Trophoblast cell (in vitro differentiated cells and primary cell): ENCODE measurements around the gene ACOT7.
A peak's percentile ranks its signal among the peaks of the same experiment; 100 is the strongest.

Experiments
- DNase-seq, 2 donors: peaks; one replicate each; pipeline ENCODE4 v3.0.0-alpha.2; 2016
- H2AFZ ChIP-seq: 2 replicates; pipeline ENCODE4 v1.6.1; 2013; ENCODE audit warnings: low read length, moderate library complexity, mild to moderate bottlenecking; ENCODE audit not compliant: insufficient read depth, poor library complexity
- H2AK5ac ChIP-seq: 2 replicates; pipeline ENCODE4 v1.6.1; 2013; ENCODE audit warnings: mild to moderate bottlenecking, low read length
- H2BK120ac ChIP-seq: 2 replicates; pipeline ENCODE4 v1.6.1; 2013; ENCODE audit warnings: low read length, mild to moderate bottlenecking, moderate library complexity; ENCODE audit not compliant: insufficient read depth, poor library complexity
- H2BK12ac ChIP-seq: 2 replicates; pipeline ENCODE4 v1.6.1; 2013; ENCODE audit warnings: mild to moderate bottlenecking, low read length, moderate library complexity
- H2BK5ac ChIP-seq: 2 replicates; pipeline ENCODE4 v1.6.1; 2013; ENCODE audit warnings: low read length, low read depth, moderate library complexity, mild to moderate bottlenecking; ENCODE audit not compliant: poor library complexity
- H3K14ac ChIP-seq: 2 replicates; pipeline ENCODE4 v1.6.1; 2013; ENCODE audit warnings: mild to moderate bottlenecking, low read length
- H3K18ac ChIP-seq: 2 replicates; pipeline ENCODE4 v1.6.1; 2013; ENCODE audit warnings: mild to moderate bottlenecking, low read length
- H3K23ac ChIP-seq: 2 replicates; pipeline ENCODE4 v1.6.1; 2013; ENCODE audit warnings: low read length
- H3K27ac ChIP-seq: 2 replicates; pipeline ENCODE4 v1.5.1; 2013; ENCODE audit warnings: low read depth, mild to moderate bottlenecking, inconsistent platforms, low read length, moderate library complexity
- H3K27me3 ChIP-seq: 2 replicates; pipeline ENCODE4 v1.6.1; 2013; ENCODE audit warnings: inconsistent platforms, mild to moderate bottlenecking, low read length, moderate library complexity; ENCODE audit not compliant: insufficient read depth
- H3K36me3 ChIP-seq, 2 experiments: 1 replicate in 1 of 2; 2 replicates in 1 of 2; pipeline ENCODE4 v1.6.1; 2013; ENCODE audit warnings: low read length in 2 of 2, mild to moderate bottlenecking in 2 of 2, moderate library complexity in 1 of 2; ENCODE audit not compliant: insufficient read depth in 2 of 2, control insufficient read depth in 1 of 2
- H3K4ac ChIP-seq: 2 replicates; pipeline ENCODE4 v1.6.1; 2013; ENCODE audit warnings: low read depth, mild to moderate bottlenecking, low read length, moderate library complexity
- H3K4me1 ChIP-seq, 2 experiments: 1 replicate in 1 of 2; 2 replicates in 1 of 2; pipeline ENCODE4 v1.6.1; 2013; ENCODE audit warnings: low read length in 2 of 2, mild to moderate bottlenecking in 2 of 2, moderate library complexity in 1 of 2; ENCODE audit not compliant: insufficient read depth in 2 of 2, control insufficient read depth in 1 of 2
- H3K4me2 ChIP-seq: 2 replicates; pipeline ENCODE4 v1.6.1; 2013; ENCODE audit warnings: inconsistent platforms, mild to moderate bottlenecking, low read length, moderate library complexity
- H3K4me3 ChIP-seq: 2 replicates; pipeline ENCODE4 v1.5.1; 2013; ENCODE audit warnings: mild to moderate bottlenecking, low read depth, low read length, inconsistent platforms
- H3K79me1 ChIP-seq: one replicate; pipeline ENCODE4 v1.6.1; 2013; ENCODE audit warnings: low read length
- H3K79me2 ChIP-seq: 2 replicates; pipeline ENCODE4 v1.6.1; 2013; ENCODE audit warnings: low read length, mild to moderate bottlenecking; ENCODE audit not compliant: control insufficient read depth, insufficient read depth, poor library complexity
- H3K9ac ChIP-seq: 2 replicates; pipeline ENCODE4 v1.6.1; 2013; ENCODE audit warnings: mild to moderate bottlenecking, low read length
- H3K9me3 ChIP-seq: 2 replicates; pipeline ENCODE4 v1.6.1; 2013; ENCODE audit warnings: low read depth, mild to moderate bottlenecking, control low read depth, inconsistent platforms, low read length; ENCODE audit not compliant: insufficient read depth
- H4K12ac ChIP-seq: 2 replicates; pipeline ENCODE4 v1.6.1; 2013; ENCODE audit warnings: low read depth, mild to moderate bottlenecking, low read length, moderate library complexity
- H4K8ac ChIP-seq: 2 replicates; pipeline ENCODE4 v1.6.1; 2013; ENCODE audit warnings: low read depth, mild to moderate bottlenecking, low read length, moderate library complexity
- H4K91ac ChIP-seq: one replicate; pipeline ENCODE4 v1.6.1; 2013; ENCODE audit warnings: low read depth, mild to moderate bottlenecking, low read length, moderate library complexity
- WGBS: extraction: QIAGEN DNeasy Blood & Tissue Kit; methylation state at CpG from one replicate; pipeline ENCODE4 v1.1.7; 2013; ENCODE audit warnings: missing lambda C conversion rate; ENCODE audit not compliant: insufficient read length, insufficient coverage; ENCODE audit errors: extremely low coverage; 5-methylcytosine and 5-hydroxymethylcytosine counted together

ACOT7 gene

GRCh38 chr1:6265151-6265550 is 128.4 kb downstream of the ACOT7 start:
- no peak overlapping the region for H2BK120ac ChIP-seq
- peaks cover 2% of the 10 kb centered on the region for H3K9me3 ChIP-seq
- H3K27me3 ChIP-seq = peaks cover 4% of the 10 kb centered on the region
- no peak overlapping the region for H4K91ac ChIP-seq
- H3K79me2 ChIP-seq = no peaks in the 10 kb centered on the region
- peaks cover 2 to 4% of the 10 kb centered on the region in 2 experiments for H3K4me1 ChIP-seq
- no peaks in the 10 kb centered on the region for H3K79me1 ChIP-seq
- no CpG with 5 or more reads among the region's 15 CpGs for WGBS
- no peak overlapping the region for H3K4me2 ChIP-seq
- H3K4ac ChIP-seq = no peak overlapping the region
- H3K18ac ChIP-seq = no peak overlapping the region
- no peak overlapping the region for H4K8ac ChIP-seq
- no peak overlapping the region for H2BK12ac ChIP-seq
- no peak overlapping the region for H3K4me3 ChIP-seq
- H3K14ac ChIP-seq = no peak overlapping the region
- no peak overlapping the region for H2AFZ ChIP-seq
- no peak overlapping the region for H4K12ac ChIP-seq
- H3K27ac ChIP-seq = no peak overlapping the region
- H3K36me3 ChIP-seq = no peaks in the 10 kb centered on the region
- no peak overlapping the region for H3K23ac ChIP-seq
- DNase-seq = no peak
- H2AK5ac ChIP-seq = no peak overlapping the region
- H3K9ac ChIP-seq = no peak overlapping the region
- no peak overlapping the region for H2BK5ac ChIP-seq

GRCh38 chr1:6263716-6264115 is 129.9 kb downstream of the ACOT7 start:
- H3K9ac ChIP-seq = no peak overlapping the region
- H3K4me2 ChIP-seq = no peak overlapping the region
- H2AFZ ChIP-seq = no peak overlapping the region
- peaks cover 2 to 9% of the 10 kb centered on the region in 2 experiments for H3K4me1 ChIP-seq
- no peak overlapping the region for H4K8ac ChIP-seq
- H4K12ac ChIP-seq = no peak overlapping the region
- H3K27ac ChIP-seq = no peak overlapping the region
- no peaks in the 10 kb centered on the region for H3K79me1 ChIP-seq
- no peak overlapping the region for H2BK5ac ChIP-seq
- H3K36me3 ChIP-seq = no peaks in the 10 kb centered on the region
- DNase-seq = no peak
- H3K9me3 ChIP-seq = no peaks in the 10 kb centered on the region
- no peak overlapping the region for H3K23ac ChIP-seq
- no CpG with 5 or more reads among the region's 7 CpGs for WGBS
- H3K18ac ChIP-seq = no peak overlapping the region
- no peak overlapping the region for H2BK12ac ChIP-seq
- no peaks in the 10 kb centered on the region for H3K79me2 ChIP-seq
- H3K14ac ChIP-seq = no peak overlapping the region
- peaks cover 4% of the 10 kb centered on the region for H3K27me3 ChIP-seq
- H4K91ac ChIP-seq = no peak overlapping the region
- no peak overlapping the region for H3K4me3 ChIP-seq
- no peak overlapping the region for H3K4ac ChIP-seq
- no peak overlapping the region for H2AK5ac ChIP-seq
- H2BK120ac ChIP-seq = no peak overlapping the region

- H3K9ac ChIP-seq = no peak overlapping the region
Measured at GRCh38 chr1:6262555-6263420, 130.8 kb downstream of the ACOT7 start.

GRCh38 chr1:6261615-6261995 is 132.0 kb downstream of the ACOT7 start:
- Histone ChIP-seq H2BK120ac (no peak overlapping the region), H3K36me3 (no peaks in the 10 kb centered on the region), H3K27me3 (peaks cover 4% of the 10 kb centered on the region), H3K27ac (no peak overlapping the region), H3K14ac (no peak overlapping the region), H3K4ac (no peak overlapping the region), H4K12ac (no peak overlapping the region), H2BK5ac (no peak overlapping the region), H2AK5ac (no peak overlapping the region), H3K4me3 (no peak overlapping the region), H3K4me2 (peak overlapping the region; percentile 68), H3K79me2 (no peaks in the 10 kb centered on the region), H3K9ac (no peak overlapping the region), H3K4me1 (peaks cover 2 to 9% of the 10 kb centered on the region in 2 experiments), H3K18ac (no peak overlapping the region), H3K9me3 (no peaks in the 10 kb centered on the region), H3K79me1 (no peaks in the 10 kb centered on the region), H2AFZ (no peak overlapping the region), H4K91ac (no peak overlapping the region), H2BK12ac (no peak overlapping the region), H3K23ac (no peak overlapping the region), H4K8ac (no peak overlapping the region)
- no peak for DNase-seq
- WGBS = no CpG with 5 or more reads among the region's 15 CpGs

More at GRCh38 chr1:6262555-6263420, 130.8 kb downstream of the ACOT7 start:
- Histone ChIP-seq H3K4me1 (peaks cover 2 to 9% of the 10 kb centered on the region in 2 experiments), H3K79me2 (no peaks in the 10 kb centered on the region), H3K4me2 (no peak overlapping the region), H3K14ac (no peak overlapping the region), H4K91ac (no peak overlapping the region), H2BK5ac (no peak overlapping the region), H3K36me3 (no peaks in the 10 kb centered on the region), H3K9me3 (no peaks in the 10 kb centered on the region), H3K79me1 (no peaks in the 10 kb centered on the region), H2AFZ (no peak overlapping the region), H2BK12ac (no peak overlapping the region), H2BK120ac (no peak overlapping the region), H3K4me3 (no peak overlapping the region), H2AK5ac (no peak overlapping the region), H3K18ac (no peak overlapping the region), H4K12ac (no peak overlapping the region), H3K23ac (no peak overlapping the region), H4K8ac (no peak overlapping the region), H3K4ac (no peak overlapping the region), H3K27ac (no peak overlapping the region), H3K27me3 (peaks cover 4% of the 10 kb centered on the region)
- no CpG with 5 or more reads among the region's 25 CpGs for WGBS
- DNase-seq = no peak
